H1 (cell line): ENCODE data around the gene UROD. TPM values are rescaled to one million over a fixed set of nuclear protein-coding genes. Genes with fewer than 3 reads are reported as not detected.

Experiments
- CTCF ChIA-PET: fragments of 300-600 bp; sonication (Branson Sonifier 250); formaldehyde crosslinking; loops from one replicate; lab custom pipeline; 2021; ENCODE audit not compliant: partially characterized antibody; lab: Charles Lee
- POLR2A ChIA-PET: fragments of 300-600 bp; sonication (Branson Sonifier 250); formaldehyde crosslinking; loops from one replicate; lab custom pipeline; 2021; ENCODE audit warnings: inconsistent platforms; ENCODE audit not compliant: partially characterized antibody; lab: Charles Lee
- DNase-seq, 2 experiments: peaks; one replicate each; pipeline versions ENCODE4 v3.0.0 to v3.0.0-alpha.2; 2010 to 2022; ENCODE audit warnings: low spot score in 2 of 2, low read depth in 1 of 2, mixed read lengths in 1 of 2
- FAIRE-seq: peaks from 2 replicates; lab custom pipeline; 2011; peaks lifted over from hg19 to GRCh38; lab: Jason Lieb, UNC
- H2AFZ ChIP-seq: 2 replicates; pipeline ENCODE4 v1.8.1; 2012; ENCODE audit warnings: low read length, inconsistent platforms
- H2AK5ac ChIP-seq: 2 replicates; pipeline ENCODE4 v1.6.1; 2013; ENCODE audit warnings: low read depth, low read length
- H2BK120ac ChIP-seq: replicated peaks from 2 replicates; pipeline ENCODE3; 2013; ENCODE audit warnings: low read depth, low read length, inconsistent platforms
- H2BK12ac ChIP-seq: 2 replicates; pipeline ENCODE4 v1.6.1; 2013; ENCODE audit warnings: low read depth, low read length
- H2BK15ac ChIP-seq: 2 replicates; pipeline ENCODE4 v1.6.1; 2013; ENCODE audit warnings: low read length
- H2BK20ac ChIP-seq: 2 replicates; pipeline ENCODE4 v1.6.1; 2013; ENCODE audit warnings: low read length
- H2BK5ac ChIP-seq: 2 replicates; pipeline ENCODE4 v1.6.1; 2013; ENCODE audit warnings: low read depth, low read length
- H3K14ac ChIP-seq: 2 replicates; pipeline ENCODE4 v1.6.1; 2013; ENCODE audit warnings: inconsistent platforms; ENCODE audit not compliant: insufficient read length
- H3K18ac ChIP-seq: 2 replicates; pipeline ENCODE4 v1.6.1; 2013; ENCODE audit warnings: low read length; ENCODE audit errors: extremely low read depth
- H3K23ac ChIP-seq: 2 replicates; pipeline ENCODE4 v1.6.1; 2013; ENCODE audit warnings: inconsistent platforms; ENCODE audit not compliant: insufficient read length
- H3K23me2 ChIP-seq: 2 replicates; pipeline ENCODE4 v1.6.1; 2013; ENCODE audit warnings: low read depth, low read length
- H3K27ac ChIP-seq: 2 replicates; pipeline ENCODE4 v1.6.1; 2011; ENCODE audit warnings: low read depth, low read length, inconsistent platforms
- H3K27me3 ChIP-seq, 4 experiments: replicated peaks in 1 of 4; 1 replicate in 1 of 4; 2 replicates in 3 of 4; pipeline versions ENCODE4 v1.6.1 to v1.8.1; 2011 to 2013; ENCODE audit warnings: low read length in 3 of 4, mild to moderate bottlenecking in 3 of 4, inconsistent platforms in 2 of 4, mixed read lengths in 2 of 4, moderate library complexity in 1 of 4; ENCODE audit not compliant: control insufficient read depth in 3 of 4, insufficient read depth in 3 of 4; ENCODE audit errors: extremely low read depth in 1 of 4
- H3K36me3 ChIP-seq, 4 experiments: 2 replicates each; pipeline versions ENCODE4 v1.6.1 to v1.8.1; 2011 to 2013; ENCODE audit warnings: mild to moderate bottlenecking in 4 of 4, low read length in 3 of 4, moderate library complexity in 2 of 4, control low read depth in 1 of 4, inconsistent platforms in 1 of 4; ENCODE audit not compliant: insufficient read depth in 4 of 4, control insufficient read depth in 2 of 4
- H3K4ac ChIP-seq: replicated peaks from 2 replicates; pipeline ENCODE3; 2013; ENCODE audit warnings: low read length, low read depth, mixed read lengths, inconsistent platforms; ENCODE audit not compliant: insufficient read length
- H3K4me1 ChIP-seq, 4 experiments: replicated peaks in 1 of 4; 1 replicate in 1 of 4; 2 replicates in 3 of 4; pipeline versions ENCODE4 v1.6.1 to v1.8.1; 2011 to 2013; ENCODE audit warnings: low read length in 3 of 4, inconsistent platforms in 2 of 4, mixed read lengths in 1 of 4; ENCODE audit not compliant: insufficient read depth in 4 of 4, control insufficient read depth in 3 of 4
- H3K4me2 ChIP-seq, 2 experiments: 2 replicates each; pipeline versions ENCODE4 v1.6.1 to v1.8.1; 2011 to 2013; ENCODE audit warnings: low read depth in 2 of 2, low read length in 2 of 2, control low read depth in 1 of 2, inconsistent platforms in 1 of 2, mild to moderate bottlenecking in 1 of 2; ENCODE audit not compliant: insufficient read depth in 1 of 2
- H3K4me3 ChIP-seq, 4 experiments: fragments of 200-600, 300-600 bp in 1 of 4; sonication (generic), shearing (Covaris generic), sonication (Bioruptor Twin) in 1 of 4; 2 replicates each; pipeline versions ENCODE4 v1.5.1 to v1.8.1; 2011 to 2016; ENCODE audit warnings: low read length in 4 of 4, low read depth in 3 of 4, control low read depth in 2 of 4, inconsistent platforms in 2 of 4, mild to moderate bottlenecking in 2 of 4, mixed read lengths in 1 of 4, moderate library complexity in 1 of 4; ENCODE audit not compliant: insufficient read depth in 2 of 4; ENCODE audit errors: extremely low read depth in 1 of 4
- H3K56ac ChIP-seq: replicated peaks from 2 replicates; pipeline ENCODE3; 2013; ENCODE audit warnings: low read depth, mild to moderate bottlenecking, mixed read lengths, low read length, inconsistent platforms; ENCODE audit not compliant: insufficient read length
- H3K79me1 ChIP-seq: 2 replicates; pipeline ENCODE4 v1.6.1; 2013; ENCODE audit warnings: low read depth, low read length, control low read depth
- H3K79me2 ChIP-seq, 2 experiments: 2 replicates each; pipeline versions ENCODE4 v1.6.1 to v1.8.1; 2012 to 2013; ENCODE audit warnings: low read length in 2 of 2, mild to moderate bottlenecking in 2 of 2, inconsistent platforms in 1 of 2; ENCODE audit not compliant: insufficient read depth in 2 of 2, control insufficient read depth in 1 of 2
- H3K9ac ChIP-seq, 4 experiments: replicated peaks in 1 of 4; 1 replicate in 1 of 4; 2 replicates in 3 of 4; pipeline versions ENCODE4 v1.6.1 to v1.8.1; 2011 to 2013; ENCODE audit warnings: low read depth in 3 of 4, low read length in 3 of 4, control low read depth in 2 of 4, mild to moderate bottlenecking in 2 of 4, moderate library complexity in 2 of 4, inconsistent platforms in 1 of 4; ENCODE audit errors: extremely low read depth in 1 of 4
- H3K9me3 ChIP-seq, 2 experiments: 2 replicates each; pipeline versions ENCODE4 v1.6.1 to v1.8.1; 2012 to 2013; ENCODE audit warnings: mild to moderate bottlenecking in 2 of 2, moderate library complexity in 2 of 2, control low read depth in 1 of 2, inconsistent platforms in 1 of 2, low read depth in 1 of 2, low read length in 1 of 2, mixed read lengths in 1 of 2; ENCODE audit not compliant: insufficient read depth in 2 of 2
- H4K20me1 ChIP-seq, 2 experiments: replicated peaks in 1 of 2; 2 replicates each; pipeline versions ENCODE3 to v1.8.1; 2011 to 2013; ENCODE audit warnings: inconsistent platforms in 2 of 2, low read length in 2 of 2, mild to moderate bottlenecking in 1 of 2; ENCODE audit not compliant: insufficient read depth in 2 of 2, control insufficient read depth in 1 of 2
- H4K5ac ChIP-seq: 2 replicates; pipeline ENCODE4 v1.6.1; 2013; ENCODE audit warnings: low read length, low read depth, mixed read lengths, inconsistent platforms; ENCODE audit not compliant: insufficient read length
- H4K8ac ChIP-seq: 2 replicates; pipeline ENCODE4 v1.8.0; 2013; ENCODE audit warnings: mild to moderate bottlenecking, moderate library complexity, low read length, inconsistent platforms; ENCODE audit not compliant: insufficient read depth; ENCODE audit errors: extremely low read depth
- H4K91ac ChIP-seq: replicated peaks from 2 replicates; pipeline ENCODE3; 2013; ENCODE audit warnings: low read length, mixed read lengths, inconsistent platforms; ENCODE audit not compliant: insufficient read length
- BACH1 ChIP-seq: IDR thresholded peaks from 2 replicates; pipeline ENCODE4 v1.6.1; 2012; ENCODE audit warnings: low read length, improper control_type of control experiment
- BCL11A ChIP-seq, 2 experiments: IDR thresholded peaks; one replicate each; pipeline ENCODE4 v1.6.1; 2011; ENCODE audit warnings: low read depth in 2 of 2, low read length in 2 of 2, mild to moderate bottlenecking in 2 of 2
- CBX5 ChIP-seq: fragments of 300-800, 300-1000 bp; sonication (generic); IDR thresholded peaks from 2 replicates; pipeline ENCODE4 v1.7.1; 2016; ENCODE audit warnings: antibody characterized with exemption, low read length, low read depth
- CEBPB ChIP-seq: IDR thresholded peaks from 2 replicates; pipeline ENCODE4 v1.6.1; 2012; ENCODE audit warnings: low read depth, low read length
- CHD1 ChIP-seq: IDR thresholded peaks from 2 replicates; pipeline ENCODE4 v1.6.1; 2012; ENCODE audit warnings: low read depth, low read length, improper control_type of control experiment
- CHD2 ChIP-seq: IDR thresholded peaks from 2 replicates; pipeline ENCODE4 v1.6.1; 2012; ENCODE audit warnings: low read length, improper control_type of control experiment
- CTCF ChIP-seq, 3 experiments: IDR thresholded peaks; 1 replicate in 2 of 3; 2 replicates in 1 of 3; pipeline versions ENCODE4 v1.5.1 to v1.6.1; 2011; ENCODE audit warnings: low read length in 3 of 3, mild to moderate bottlenecking in 3 of 3, inconsistent platforms in 2 of 3, low read depth in 1 of 3, moderate library complexity in 1 of 3; ENCODE audit not compliant: insufficient read depth in 1 of 3; ENCODE audit errors: control extremely low read depth in 1 of 3
- EZH2 ChIP-seq: fragments of 200-600 bp; sonication (generic); IDR thresholded peaks from 2 replicates; pipeline ENCODE4 v1.7.1; 2012; ENCODE audit warnings: low read depth, mild to moderate bottlenecking, moderate library complexity, low read length, inconsistent platforms; ENCODE audit not compliant: severe bottlenecking
- JUND ChIP-seq: IDR thresholded peaks from 2 replicates; pipeline ENCODE4 v1.6.1; 2011; ENCODE audit warnings: mild to moderate bottlenecking, improper control_type of control experiment, low read length
- PHF8 ChIP-seq: fragments of 200-600 bp; sonication (generic); conservative IDR thresholded peaks from 2 replicates; pipeline ENCODE4 v1.7.1; 2012; ENCODE audit warnings: low read depth, mild to moderate bottlenecking, inconsistent platforms, low read length, moderate library complexity
- RFX5 ChIP-seq: IDR thresholded peaks from 2 replicates; pipeline ENCODE4 v1.6.1; 2011; ENCODE audit warnings: low read depth, low read length, improper control_type of control experiment, borderline replicate concordance
- SP4 ChIP-seq: IDR thresholded peaks from 2 replicates; pipeline ENCODE4 v1.6.1; 2012; ENCODE audit warnings: low read length, inconsistent platforms
- TAF1 ChIP-seq: IDR thresholded peaks from 2 replicates; pipeline ENCODE4 v1.6.1; 2011; ENCODE audit warnings: mild to moderate bottlenecking, low read depth, low read length
- ZNF274 ChIP-seq: IDR thresholded peaks from 2 replicates; pipeline ENCODE4 v1.7.0; 2012; ENCODE audit warnings: low read length, borderline replicate concordance; ENCODE audit errors: extremely low read depth
- WGBS, 2 experiments: shearing (Covaris generic) in 1 of 2; methylation state at CpG; one replicate each; pipeline versions ENCODE4 v1.1.6 to v1.1.7; 2013 to 2015; ENCODE audit warnings: low lambda C conversion rate in 2 of 2, mixed read lengths in 2 of 2, inconsistent platforms in 1 of 2, low coverage in 1 of 2, missing lambda C conversion rate in 1 of 2; ENCODE audit not compliant: insufficient replicate concordance in 2 of 2, insufficient coverage in 1 of 2, insufficient read length in 1 of 2; ENCODE audit errors: extremely low coverage in 1 of 2, missing lambda C conversion rate in 1 of 2; 5-methylcytosine and 5-hydroxymethylcytosine counted together
- polyA plus RNA-seq, 7 experiments: library from polyadenylated mRNA; depleted of rRNA in 3 of 7; stranded (reverse) in 5 of 7; unstranded in 2 of 7; fragments of >200 nt in 5 of 7; fragments of 200-250 nt in 2 of 7; gene quantifications; 1 replicate in 5 of 7; 2 replicates in 1 of 7; 4 replicates in 1 of 7; pipeline versions ENCODE4 v1.2.1 to v1.2.3, GENCODE V29; 2011 to 2013; ENCODE audit warnings: missing spikeins in 2 of 7, mixed read lengths in 2 of 7
- total RNA-seq: library from RNA; stranded (reverse); fragmentation: NEBNext Ultra II Directional; extraction: Animal tissue kit (Norgen Biotek cat#: 25700); gene quantifications from 2 replicates; pipeline ENCODE4 v1.2.1, GENCODE V29; 2021

The UROD gene
- total and polyA plus RNA-seq, 2 of the 8 experiments (the other 6 are each of a cell fraction or from before 2014, with no cell fraction given) = 86.6 to 220 TPM

GRCh38 chr1:45023663-45024062 is 11.6 kb downstream of the UROD start:
- WGBS, 2 experiments = 73% methylated on average over 1 of the region's 1 CpG; no CpG with 5 or more reads in 1 of the 2 experiments
- no peaks in the 10 kb centered on the region for H3K36me3 ChIP-seq
- no peaks in the 10 kb centered on the region for H3K79me1 ChIP-seq
- no peak overlapping the region for H3K27ac ChIP-seq
- DNase-seq = no peak
- no peak overlapping the region for H2AFZ ChIP-seq
- no peak overlapping the region for H3K14ac ChIP-seq
- H2BK12ac ChIP-seq = no peak overlapping the region
- H2BK120ac ChIP-seq = no peak overlapping the region
- no peaks in the 10 kb centered on the region for H3K4me1 ChIP-seq
- no peak overlapping the region for H2BK5ac ChIP-seq
- H2BK15ac ChIP-seq = no peak overlapping the region
- H3K23ac ChIP-seq = no peak overlapping the region
- CTCF ChIA-PET = no interaction called here
- no peak for FAIRE-seq
- H4K20me1 ChIP-seq = no peaks in the 10 kb centered on the region
- no peak overlapping the region for H4K91ac ChIP-seq
- no peaks in the 10 kb centered on the region for H3K9me3 ChIP-seq
- no peak overlapping the region for H3K4me3 ChIP-seq
- POLR2A ChIA-PET = no interaction called here
- no peak overlapping the region for H3K9ac ChIP-seq
- no peak overlapping the region for H3K4me2 ChIP-seq
- no peak overlapping the region for H2BK20ac ChIP-seq
- no peak overlapping the region for H2AK5ac ChIP-seq
- H3K4ac ChIP-seq = no peak overlapping the region
- no peak overlapping the region for H3K18ac ChIP-seq
- H3K27me3 ChIP-seq = no peaks in the 10 kb centered on the region
- H3K56ac ChIP-seq = no peak overlapping the region
- H4K8ac ChIP-seq = no peak overlapping the region
- no peaks in the 10 kb centered on the region for H3K23me2 ChIP-seq
- H4K5ac ChIP-seq = no peak overlapping the region
- no peaks in the 10 kb centered on the region for H3K79me2 ChIP-seq
- TF ChIP-seq CHD2 = no peak
- TF ChIP-seq CTCF (IDR thresholded peaks at IDR 0.05; ENCODE audit: control extremely low read depth in 1 of 3, insufficient read depth in 1 of 3, low read depth in 1 of 3, low read length in 3 of 3) = no peak
- no peak for TF ChIP-seq ZNF274
- no peak for TF ChIP-seq EZH2
- TF ChIP-seq BACH1 = no peak
- no peak for TF ChIP-seq CEBPB
- TF ChIP-seq TAF1 = no peak
- TF ChIP-seq PHF8 = no peak
- TF ChIP-seq JUND = no peak
- TF ChIP-seq CHD1 = no peak
- no peak for TF ChIP-seq RFX5
- no peak for TF ChIP-seq BCL11A (IDR thresholded peaks at IDR 0.05; ENCODE audit: low read depth in 2 of 2, low read length in 2 of 2)
- no peak for TF ChIP-seq CBX5
- TF ChIP-seq SP4 = no peak
